Measurements from ENCODE around the gene RASA2.

RASA2 gene

GRCh38 chr3:141594357-141594756 is 107.5 kb downstream of the RASA2 start:
- TF ChIP-seq EZH2phosphoT487 (IDR thresholded peaks at IDR 0.05; ENCODE audit: low read length) (no peak), CTCF (IDR thresholded peaks at IDR 0.05; ENCODE audit: low read length) (no peak), EZH2 (optimal IDR thresholded peaks at IDR 0.05; ENCODE audit: low read depth, low read length) (no peak)

DNA sequence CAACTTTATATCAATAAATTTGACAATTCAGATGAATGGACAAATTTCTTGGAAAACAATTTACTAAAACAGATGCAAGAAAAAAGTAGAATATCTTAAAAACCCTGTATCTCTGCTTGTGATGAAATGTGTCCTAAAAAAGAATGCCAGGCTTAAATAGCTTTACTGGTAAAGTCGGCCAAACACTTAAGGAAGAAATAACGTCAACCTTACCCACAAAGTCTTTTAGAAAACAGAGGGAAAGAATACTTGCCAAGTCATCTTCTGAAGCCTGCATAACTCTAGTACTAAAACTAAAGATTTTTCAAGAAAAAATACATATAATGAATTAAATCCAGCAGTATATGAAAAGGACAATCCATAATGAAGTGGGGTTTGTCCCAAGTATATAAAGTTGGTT is 111.1 kb downstream of the RASA2 start:
- TF ChIP-seq CTCF (IDR thresholded peaks at IDR 0.05; ENCODE audit: low read length) = no peak
- no peak for TF ChIP-seq EZH2phosphoT487 (IDR thresholded peaks at IDR 0.05; ENCODE audit: low read length)
- TF ChIP-seq EZH2 (optimal IDR thresholded peaks at IDR 0.05; ENCODE audit: low read depth, low read length) = no peak
- Histone ChIP-seq H3K27ac (ENCODE audit: low read length) (no peak overlapping the region), H3K4me3 (ENCODE audit: low read length) (no peak overlapping the region), H3F3A (ENCODE audit: insufficient read depth, low read length) (no peaks in the 10 kb centered on the region), H2AFZ (ENCODE audit: low read length) (no peak overlapping the region), H3K9ac (ENCODE audit: low read length) (no peak overlapping the region), H3K4me2 (ENCODE audit: low read depth, low read length) (no peak overlapping the region), H3K4me1 (ENCODE audit: low read length) (no peaks in the 10 kb centered on the region), H4K20me1 (ENCODE audit: insufficient read depth, low read length) (no peaks in the 10 kb centered on the region), H3K9me2 (replicated peaks; ENCODE audit: insufficient read depth, low read length) (no peaks in the 10 kb centered on the region), H3K36me3 (replicated peaks; ENCODE audit: insufficient read depth, low read length) (no peaks in the 10 kb centered on the region), H3K27me3 (replicated peaks; ENCODE audit: insufficient read depth, low read length) (no peaks in the 10 kb centered on the region), H3K9me3 (replicated peaks; ENCODE audit: insufficient read depth, low read length) (no peaks in the 10 kb centered on the region), H3K79me2 (ENCODE audit: low read length) (no peaks in the 10 kb centered on the region)
- no peak for DNase-seq

More at GRCh38 chr3:141594357-141594756, 107.5 kb downstream of the RASA2 start:
- Histone ChIP-seq H3K9me2 (replicated peaks; ENCODE audit: insufficient read depth, low read length) (no peaks in the 10 kb centered on the region), H3K36me3 (replicated peaks; ENCODE audit: insufficient read depth, low read length) (0 out of 2 replicates have a peak, but pooled peaks cover 2% of the 10 kb centered on the region), H3F3A (ENCODE audit: insufficient read depth, low read length) (no peaks in the 10 kb centered on the region), H3K79me2 (ENCODE audit: low read length) (no peaks in the 10 kb centered on the region), H4K20me1 (ENCODE audit: insufficient read depth, low read length) (no peaks in the 10 kb centered on the region), H3K9me3 (replicated peaks; ENCODE audit: insufficient read depth, low read length) (no peaks in the 10 kb centered on the region), H3K9ac (ENCODE audit: low read length) (no peak overlapping the region), H3K27me3 (replicated peaks; ENCODE audit: insufficient read depth, low read length) (no peaks in the 10 kb centered on the region), H3K4me3 (ENCODE audit: low read length) (no peak overlapping the region), H3K4me2 (ENCODE audit: low read depth, low read length) (no peak overlapping the region), H3K4me1 (ENCODE audit: low read length) (no peaks in the 10 kb centered on the region), H2AFZ (ENCODE audit: low read length) (no peak overlapping the region), H3K27ac (ENCODE audit: low read length) (no peak overlapping the region)
- no peak for DNase-seq

- no peak for TF ChIP-seq CTCF (IDR thresholded peaks at IDR 0.05; ENCODE audit: low read length)
- no peak for TF ChIP-seq EZH2phosphoT487 (IDR thresholded peaks at IDR 0.05; ENCODE audit: low read length)
- no peak for TF ChIP-seq EZH2 (optimal IDR thresholded peaks at IDR 0.05; ENCODE audit: low read depth, low read length)
- Histone ChIP-seq H3K9ac (ENCODE audit: low read length) (no peak overlapping the region), H3K4me2 (ENCODE audit: low read depth, low read length) (no peak overlapping the region), H3F3A (ENCODE audit: insufficient read depth, low read length) (0 out of 2 replicates have a peak, but pooled peaks cover 3% of the 10 kb centered on the region), H3K9me3 (replicated peaks; ENCODE audit: insufficient read depth, low read length) (no peaks in the 10 kb centered on the region), H3K27ac (ENCODE audit: low read length) (no peak overlapping the region), H2AFZ (ENCODE audit: low read length) (no peak overlapping the region), H3K9me2 (replicated peaks; ENCODE audit: insufficient read depth, low read length) (no peaks in the 10 kb centered on the region), H3K4me1 (ENCODE audit: low read length) (no peaks in the 10 kb centered on the region), H4K20me1 (ENCODE audit: insufficient read depth, low read length) (no peaks in the 10 kb centered on the region), H3K4me3 (ENCODE audit: low read length) (no peak overlapping the region), H3K36me3 (replicated peaks; ENCODE audit: insufficient read depth, low read length) (no peaks in the 10 kb centered on the region), H3K79me2 (ENCODE audit: low read length) (no peaks in the 10 kb centered on the region), H3K27me3 (replicated peaks; ENCODE audit: insufficient read depth, low read length) (no peaks in the 10 kb centered on the region)
- DNase-seq = no peak
These were observed 113.5 kb downstream of the RASA2 start for GRCh38 chr3:141600331-141600730.
